ENCODE data around the gene SDHC.

Gene SDHC

DNA sequence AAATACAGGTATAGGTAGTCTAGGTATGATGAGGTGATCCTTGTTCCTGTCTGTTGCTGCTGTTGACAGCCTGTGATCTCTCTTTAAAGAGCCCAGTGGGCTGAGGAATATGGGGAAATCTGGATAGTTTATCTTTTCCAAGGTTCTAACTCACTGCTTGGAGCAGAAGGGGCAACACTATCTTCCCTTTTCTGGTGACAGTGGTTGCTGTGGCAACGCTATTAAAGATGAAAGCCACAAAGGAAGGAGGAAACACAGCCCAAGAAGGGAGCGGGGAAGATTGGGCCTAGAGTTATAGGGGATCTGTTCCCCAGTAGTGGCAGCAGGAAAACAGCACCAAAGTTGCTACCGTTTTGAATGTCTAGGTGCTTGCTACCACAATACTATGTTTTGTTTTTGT is 46.9 kb upstream of the SDHC start:
- H2BK120ac ChIP-seq (ENCODE audit: low read depth, low read length), result no peak overlapping the region
- no CpG with 5 or more reads among the region's 3 CpGs for WGBS, 2 donors (ENCODE audit: extremely low coverage in 2 of 2, insufficient read length in 2 of 2, insufficient replicate concordance in 1 of 2)

DNA sequence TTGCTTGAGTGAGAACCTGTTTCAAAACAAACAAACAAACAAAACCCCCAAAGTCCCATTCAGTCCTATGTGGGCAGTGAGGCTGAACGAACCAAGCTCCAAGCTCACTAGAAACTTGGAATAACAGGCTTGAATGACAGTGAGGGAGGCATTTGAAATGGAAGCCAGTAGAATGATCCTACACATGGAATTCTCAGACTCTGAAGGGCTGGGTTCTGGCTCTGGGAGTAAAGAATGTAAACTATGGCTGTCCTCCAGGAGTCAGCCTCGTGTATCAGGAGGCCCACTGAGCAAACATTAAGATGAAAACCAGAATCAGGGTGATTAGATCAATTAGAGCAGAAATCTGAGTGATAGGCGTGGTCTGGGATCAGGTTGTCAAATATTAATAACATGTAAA is 40.8 kb upstream of the SDHC start:
- DNase-seq (ENCODE audit: low spot score), result no peak
- Histone ChIP-seq H3K18ac (ENCODE audit: low read length) (no peak overlapping the region), H3K27ac (replicated peaks; ENCODE audit: low read length) (no peak overlapping the region), H4K91ac (ENCODE audit: low read depth, low read length, poor library complexity) (no peak overlapping the region), H2BK12ac (ENCODE audit: low read length) (no peak overlapping the region), H3K4me1 (ENCODE audit: control insufficient read depth in 2 of 2, insufficient read depth in 1 of 2, low read depth in 1 of 2, low read length in 2 of 2) (no peaks in the 10 kb centered on the region), H2BK5ac (ENCODE audit: low read length) (no peak overlapping the region), H3K4me3 (ENCODE audit: low read length in 2 of 2) (no peak overlapping the region), H3K36me3 (replicated peaks in 1 of 2; ENCODE audit: control insufficient read depth in 2 of 2, insufficient read depth in 2 of 2, low read length in 2 of 2) (no peaks in the 10 kb centered on the region), H2BK120ac (ENCODE audit: low read depth, low read length) (no peak overlapping the region), H3K4me2 (ENCODE audit: insufficient read depth, low read length, poor library complexity, severe bottlenecking) (no peak overlapping the region), H4K8ac (ENCODE audit: low read depth, low read length) (no peak overlapping the region), H3K9me3 (replicated peaks in 1 of 2; ENCODE audit: control insufficient read depth in 2 of 2, insufficient read depth in 1 of 2, low read depth in 1 of 2, low read length in 2 of 2) (no peaks in the 10 kb centered on the region), H3K14ac (ENCODE audit: low read length) (no peak overlapping the region), H3K4ac (ENCODE audit: low read length) (no peak overlapping the region), H3K23ac (ENCODE audit: low read depth, low read length, poor library complexity) (no peak overlapping the region), H3K27me3 (ENCODE audit: control insufficient read depth in 3 of 3, insufficient read depth in 3 of 3, low read depth in 1 of 3, low read length in 3 of 3) (peaks cover 0 to 39% (median 0%) of the 10 kb centered on the region in 3 experiments), H2AFZ (ENCODE audit: low read length) (no peak overlapping the region), H3K9ac (ENCODE audit: low read depth, low read length, poor library complexity) (no peak overlapping the region), H3K79me1 (ENCODE audit: low read depth, low read length) (no peaks in the 10 kb centered on the region), H2AK5ac (ENCODE audit: low read depth, low read length) (no peak overlapping the region), H2BK15ac (ENCODE audit: low read length) (no peak overlapping the region)
- no CpG with 5 or more reads among the region's 3 CpGs for WGBS, 2 donors (ENCODE audit: extremely low coverage in 2 of 2, insufficient read length in 2 of 2, insufficient replicate concordance in 1 of 2)

More for the DNA sequence above, 46.9 kb upstream of the SDHC start:
- peaks cover 0 to 7% (median 0%) of the 10 kb centered on the region in 3 experiments for H3K27me3 ChIP-seq (ENCODE audit: control insufficient read depth in 3 of 3, insufficient read depth in 3 of 3, low read depth in 1 of 3, low read length in 3 of 3)
- H2BK5ac ChIP-seq (ENCODE audit: low read length), result no peak overlapping the region
- H2AK5ac ChIP-seq (ENCODE audit: low read depth, low read length), result no peak overlapping the region
- H3K9ac ChIP-seq (ENCODE audit: low read depth, low read length, poor library complexity), result no peak overlapping the region
- H3K4me1 ChIP-seq (ENCODE audit: control insufficient read depth in 2 of 2, insufficient read depth in 1 of 2, low read depth in 1 of 2, low read length in 2 of 2), result peaks cover 2 to 5% of the 10 kb centered on the region in 2 donors
- H4K8ac ChIP-seq (ENCODE audit: low read depth, low read length), result no peak overlapping the region
- no peak overlapping the region for H3K4ac ChIP-seq (ENCODE audit: low read length)
- no peak overlapping the region for H4K91ac ChIP-seq (ENCODE audit: low read depth, low read length, poor library complexity)
- H3K18ac ChIP-seq (ENCODE audit: low read length), result no peak overlapping the region
- DNase-seq (ENCODE audit: low spot score), result no peak
- no peak overlapping the region for H2AFZ ChIP-seq (ENCODE audit: low read length)
- H3K27ac ChIP-seq (replicated peaks; ENCODE audit: low read length), result no peak overlapping the region
- no peaks in the 10 kb centered on the region for H3K9me3 ChIP-seq (replicated peaks in 1 of 2; ENCODE audit: control insufficient read depth in 2 of 2, insufficient read depth in 1 of 2, low read depth in 1 of 2, low read length in 2 of 2)
- no peak overlapping the region for H2BK15ac ChIP-seq (ENCODE audit: low read length)
- no peaks in the 10 kb centered on the region for H3K79me1 ChIP-seq (ENCODE audit: low read depth, low read length)
- no peak overlapping the region for H3K23ac ChIP-seq (ENCODE audit: low read depth, low read length, poor library complexity)
- H3K4me2 ChIP-seq (ENCODE audit: insufficient read depth, low read length, poor library complexity, severe bottlenecking), result no peak overlapping the region
- no peaks in the 10 kb centered on the region for H3K36me3 ChIP-seq (replicated peaks in 1 of 2; ENCODE audit: control insufficient read depth in 2 of 2, insufficient read depth in 2 of 2, low read length in 2 of 2)
- no peak overlapping the region for H3K14ac ChIP-seq (ENCODE audit: low read length)
- H2BK12ac ChIP-seq (ENCODE audit: low read length), result no peak overlapping the region
- no peak overlapping the region for H3K4me3 ChIP-seq (ENCODE audit: low read length in 2 of 2)

DNA sequence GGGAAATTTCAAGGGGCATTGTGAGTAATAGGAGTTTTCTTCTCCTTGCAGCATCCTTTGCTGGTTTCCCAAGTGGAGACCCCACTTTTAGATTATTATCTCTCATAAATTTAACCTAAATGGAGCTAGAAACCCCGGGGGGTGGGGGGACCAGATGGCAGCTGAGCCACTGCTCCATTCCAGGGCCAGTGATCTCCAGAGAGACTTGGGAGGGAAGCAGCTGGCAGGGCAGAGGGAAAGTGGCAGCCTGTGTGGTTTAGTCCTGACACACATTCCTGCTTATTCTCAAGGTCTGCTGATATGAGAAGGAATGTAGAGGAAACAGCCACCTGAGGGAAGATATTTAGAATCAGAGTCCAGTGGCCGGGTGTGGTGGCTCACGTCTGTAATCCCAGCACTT is 39.3 kb upstream of the SDHC start:
- Histone ChIP-seq H2BK12ac (ENCODE audit: low read length) (no peak overlapping the region), H3K4ac (ENCODE audit: low read length) (no peak overlapping the region), H3K36me3 (replicated peaks in 1 of 2; ENCODE audit: control insufficient read depth in 2 of 2, insufficient read depth in 2 of 2, low read length in 2 of 2) (no peaks in the 10 kb centered on the region), H3K4me3 (ENCODE audit: low read length in 2 of 2) (no peak overlapping the region), H3K27ac (replicated peaks; ENCODE audit: low read length) (no peak overlapping the region), H3K23ac (ENCODE audit: low read depth, low read length, poor library complexity) (no peak overlapping the region), H2BK15ac (ENCODE audit: low read length) (no peak overlapping the region), H2BK120ac (ENCODE audit: low read depth, low read length) (no peak overlapping the region), H3K9ac (ENCODE audit: low read depth, low read length, poor library complexity) (no peak overlapping the region), H3K4me2 (ENCODE audit: insufficient read depth, low read length, poor library complexity, severe bottlenecking) (no peak overlapping the region), H3K4me1 (ENCODE audit: control insufficient read depth in 2 of 2, insufficient read depth in 1 of 2, low read depth in 1 of 2, low read length in 2 of 2) (no peaks in the 10 kb centered on the region), H2AFZ (ENCODE audit: low read length) (no peak overlapping the region), H3K27me3 (ENCODE audit: control insufficient read depth in 3 of 3, insufficient read depth in 3 of 3, low read depth in 1 of 3, low read length in 3 of 3) (peaks cover 0 to 47% (median 0%) of the 10 kb centered on the region in 3 experiments), H3K18ac (ENCODE audit: low read length) (no peak overlapping the region), H4K91ac (ENCODE audit: low read depth, low read length, poor library complexity) (no peak overlapping the region), H4K8ac (ENCODE audit: low read depth, low read length) (no peak overlapping the region), H3K9me3 (replicated peaks in 1 of 2; ENCODE audit: control insufficient read depth in 2 of 2, insufficient read depth in 1 of 2, low read depth in 1 of 2, low read length in 2 of 2) (no peaks in the 10 kb centered on the region), H3K79me1 (ENCODE audit: low read depth, low read length) (no peaks in the 10 kb centered on the region), H2AK5ac (ENCODE audit: low read depth, low read length) (no peak overlapping the region), H3K14ac (ENCODE audit: low read length) (no peak overlapping the region), H2BK5ac (ENCODE audit: low read length) (no peak overlapping the region)
- DNase-seq (ENCODE audit: low spot score), result no peak
- WGBS, 2 donors (ENCODE audit: extremely low coverage in 2 of 2, insufficient read length in 2 of 2, insufficient replicate concordance in 1 of 2), result no CpG with 5 or more reads among the region's 3 CpGs

DNA sequence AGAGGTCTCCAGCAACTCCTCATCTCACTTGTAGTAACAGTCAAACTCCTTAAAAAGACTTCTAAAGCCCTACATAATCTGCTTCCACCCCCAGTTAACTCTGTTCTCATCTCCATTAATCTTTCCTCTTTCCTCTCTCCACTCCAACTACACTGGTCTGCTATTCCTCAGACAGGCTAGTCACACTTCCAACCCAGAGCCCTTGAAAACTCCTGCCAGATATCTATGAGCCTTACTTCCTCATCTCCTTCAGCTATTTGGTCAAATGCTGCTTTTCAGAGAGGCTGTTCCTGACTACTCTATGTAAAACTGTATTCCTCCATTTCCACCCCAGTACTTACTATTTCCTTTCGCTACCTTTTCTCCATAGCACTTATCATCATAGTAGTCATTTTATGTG is 31.2 kb upstream of the SDHC start:
- Histone ChIP-seq H3K18ac (ENCODE audit: low read length) (no peak overlapping the region), H3K23ac (ENCODE audit: low read depth, low read length, poor library complexity) (no peak overlapping the region)
- no CpG with 5 or more reads among the region's 1 CpG for WGBS, 2 donors (ENCODE audit: extremely low coverage in 2 of 2, insufficient read length in 2 of 2, insufficient replicate concordance in 1 of 2)

More for the DNA sequence above, 31.2 kb upstream of the SDHC start:
- H3K4me3 ChIP-seq (ENCODE audit: low read length in 2 of 2), result no peak overlapping the region
- H2BK120ac ChIP-seq (ENCODE audit: low read depth, low read length), result no peak overlapping the region
- H3K9ac ChIP-seq (ENCODE audit: low read depth, low read length, poor library complexity), result no peak overlapping the region
- no peak overlapping the region for H2BK15ac ChIP-seq (ENCODE audit: low read length)
- H3K79me1 ChIP-seq (ENCODE audit: low read depth, low read length), result no peaks in the 10 kb centered on the region
- no peak overlapping the region for H4K91ac ChIP-seq (ENCODE audit: low read depth, low read length, poor library complexity)
- no peak overlapping the region for H3K4me2 ChIP-seq (ENCODE audit: insufficient read depth, low read length, poor library complexity, severe bottlenecking)
- H2AK5ac ChIP-seq (ENCODE audit: low read depth, low read length), result no peak overlapping the region
- H2BK5ac ChIP-seq (ENCODE audit: low read length), result no peak overlapping the region
- peaks cover 0 to 29% (median 0%) of the 10 kb centered on the region in 3 experiments for H3K27me3 ChIP-seq (ENCODE audit: control insufficient read depth in 3 of 3, insufficient read depth in 3 of 3, low read depth in 1 of 3, low read length in 3 of 3)
- H3K4me1 ChIP-seq (ENCODE audit: control insufficient read depth in 2 of 2, insufficient read depth in 1 of 2, low read depth in 1 of 2, low read length in 2 of 2), result peaks cover 2 to 7% of the 10 kb centered on the region in 2 donors
- H3K4ac ChIP-seq (ENCODE audit: low read length), result no peak overlapping the region
- no peak overlapping the region for H2BK12ac ChIP-seq (ENCODE audit: low read length)
- no peak overlapping the region for H2AFZ ChIP-seq (ENCODE audit: low read length)
- no peak overlapping the region for H4K8ac ChIP-seq (ENCODE audit: low read depth, low read length)
- no peak overlapping the region for H3K14ac ChIP-seq (ENCODE audit: low read length)
- H3K27ac ChIP-seq (replicated peaks; ENCODE audit: low read length), result no peak overlapping the region
- DNase-seq (ENCODE audit: low spot score), result no peak
- H3K9me3 ChIP-seq (replicated peaks in 1 of 2; ENCODE audit: control insufficient read depth in 2 of 2, insufficient read depth in 1 of 2, low read depth in 1 of 2, low read length in 2 of 2), result no peaks in the 10 kb centered on the region
- no peaks in the 10 kb centered on the region for H3K36me3 ChIP-seq (replicated peaks in 1 of 2; ENCODE audit: control insufficient read depth in 2 of 2, insufficient read depth in 2 of 2, low read length in 2 of 2)
